ENCODE data around the gene ACAD9. TPM values are rescaled to one million over a fixed set of nuclear protein-coding genes. Genes with fewer than 3 reads are reported as not detected.

ACAD9 gene
- total and polyA plus RNA-seq, 9 of the 15 experiments (the other 6 are each of a cell fraction or from before 2014, with no cell fraction given): 10.2 to 32.6 (median 22.8) TPM

DNA sequence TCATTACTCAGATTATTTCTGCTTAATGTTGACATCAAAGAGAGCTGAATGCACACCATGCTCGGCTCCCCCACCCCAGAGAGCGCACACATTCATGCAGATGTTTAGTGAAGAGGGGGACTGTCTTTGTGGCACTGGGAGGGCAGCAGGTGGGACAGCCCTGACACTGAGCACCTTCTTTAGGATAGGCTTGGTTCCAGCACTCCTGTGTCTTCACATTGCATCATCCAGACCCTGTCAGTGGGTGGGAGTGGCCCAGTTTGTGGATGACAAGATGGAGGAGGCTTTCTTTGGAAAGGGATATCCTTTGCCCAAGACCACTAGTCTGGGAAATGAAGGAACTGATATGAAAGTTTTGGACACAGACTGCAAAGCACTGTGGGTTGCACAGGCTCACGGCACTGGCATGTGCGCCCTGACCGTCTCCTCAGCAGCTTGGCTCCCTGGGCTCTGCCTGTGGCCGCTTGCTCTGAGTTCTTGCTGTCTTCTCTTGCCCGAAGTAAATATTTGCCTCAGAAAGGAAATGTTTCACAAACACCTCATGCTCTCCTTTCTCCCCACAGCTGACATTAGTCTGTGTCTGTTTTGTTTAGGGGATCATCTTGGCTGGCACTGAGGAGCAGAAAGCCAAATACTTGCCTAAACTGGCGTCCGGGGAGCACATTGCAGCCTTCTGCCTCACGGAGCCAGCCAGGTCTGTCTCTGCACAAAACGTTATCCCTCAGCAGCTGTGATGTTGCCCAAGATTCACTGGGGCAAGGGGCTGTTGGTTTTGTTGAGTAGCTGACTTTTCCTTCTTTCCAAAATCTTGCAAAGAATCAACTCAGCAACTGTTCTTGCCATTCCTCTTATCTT, 16.6 kb downstream of the ACAD9 start (continued):
- TF ChIP-seq, protein P1, sequence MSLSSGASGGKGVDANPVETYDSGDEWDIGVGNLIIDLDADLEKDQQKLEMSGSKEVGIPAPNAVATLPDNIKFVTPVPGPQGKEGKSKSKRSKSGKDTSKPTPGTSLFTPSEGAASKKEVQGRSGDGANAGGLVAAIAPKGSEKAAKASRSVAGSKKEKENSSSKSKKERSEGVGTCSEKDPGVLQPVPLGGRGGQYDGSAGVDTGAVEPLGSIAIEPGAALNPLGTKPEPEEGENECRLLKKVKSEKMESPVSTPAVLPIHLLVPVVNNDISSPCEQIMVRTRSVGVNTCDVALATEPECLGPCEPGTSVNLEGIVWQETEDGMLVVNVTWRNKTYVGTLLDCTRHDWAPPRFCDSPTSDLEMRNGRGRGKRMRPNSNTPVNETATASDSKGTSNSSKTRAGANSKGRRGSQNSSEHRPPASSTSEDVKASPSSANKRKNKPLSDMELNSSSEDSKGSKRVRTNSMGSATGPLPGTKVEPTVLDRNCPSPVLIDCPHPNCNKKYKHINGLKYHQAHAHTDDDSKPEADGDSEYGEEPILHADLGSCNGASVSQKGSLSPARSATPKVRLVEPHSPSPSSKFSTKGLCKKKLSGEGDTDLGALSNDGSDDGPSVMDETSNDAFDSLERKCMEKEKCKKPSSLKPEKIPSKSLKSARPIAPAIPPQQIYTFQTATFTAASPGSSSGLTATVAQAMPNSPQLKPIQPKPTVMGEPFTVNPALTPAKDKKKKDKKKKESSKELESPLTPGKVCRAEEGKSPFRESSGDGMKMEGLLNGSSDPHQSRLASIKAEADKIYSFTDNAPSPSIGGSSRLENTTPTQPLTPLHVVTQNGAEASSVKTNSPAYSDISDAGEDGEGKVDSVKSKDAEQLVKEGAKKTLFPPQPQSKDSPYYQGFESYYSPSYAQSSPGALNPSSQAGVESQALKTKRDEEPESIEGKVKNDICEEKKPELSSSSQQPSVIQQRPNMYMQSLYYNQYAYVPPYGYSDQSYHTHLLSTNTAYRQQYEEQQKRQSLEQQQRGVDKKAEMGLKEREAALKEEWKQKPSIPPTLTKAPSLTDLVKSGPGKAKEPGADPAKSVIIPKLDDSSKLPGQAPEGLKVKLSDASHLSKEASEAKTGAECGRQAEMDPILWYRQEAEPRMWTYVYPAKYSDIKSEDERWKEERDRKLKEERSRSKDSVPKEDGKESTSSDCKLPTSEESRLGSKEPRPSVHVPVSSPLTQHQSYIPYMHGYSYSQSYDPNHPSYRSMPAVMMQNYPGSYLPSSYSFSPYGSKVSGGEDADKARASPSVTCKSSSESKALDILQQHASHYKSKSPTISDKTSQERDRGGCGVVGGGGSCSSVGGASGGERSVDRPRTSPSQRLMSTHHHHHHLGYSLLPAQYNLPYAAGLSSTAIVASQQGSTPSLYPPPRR (CRISPR knock-in tag; IDR thresholded peaks at IDR 0.05; ENCODE audit: borderline replicate concordance): no peak
- TF ChIP-seq ZNF165 (CRISPR knock-in tag; IDR thresholded peaks at IDR 0.05; ENCODE audit: borderline replicate concordance) (no peak), ZNF79 (CRISPR knock-in tag; IDR thresholded peaks at IDR 0.05; ENCODE audit: low read depth) (no peak), MAFK (IDR thresholded peaks at IDR 0.05; ENCODE audit: low read length) (no peak), ZNF57 (CRISPR knock-in tag; IDR thresholded peaks at IDR 0.05) (no peak), POU5F1 (IDR thresholded peaks at IDR 0.05; ENCODE audit: borderline replicate concordance, low read depth, low read length, partially characterized antibody) (no peak), ZBTB17 (CRISPR knock-in tag; IDR thresholded peaks at IDR 0.05) (peak; percentile 12; the same call in 1 of the 2 replicates), U2AF2 (optimal IDR thresholded peaks at IDR 0.05; ENCODE audit: low read depth, low read length) (no peak), ETV1 (tag; conservative IDR thresholded peaks at IDR 0.05; ENCODE audit: low read depth) (0 out of 2 replicates have a peak, but pooled peaks have one; percentile 8), TRIM28 (IDR thresholded peaks at IDR 0.05) (no peak), HNRNPK (IDR thresholded peaks at IDR 0.05; ENCODE audit: low read depth, low read length, poor library complexity, severe bottlenecking) (no peak), BRD4 (IDR thresholded peaks at IDR 0.05) (no peak), RAD21 (CRISPR knock-in tag; conservative IDR thresholded peaks at IDR 0.05 in 1 of 2, IDR thresholded peaks at IDR 0.05 in 1 of 2) (no peak), NFE2 (IDR thresholded peaks at IDR 0.05; ENCODE audit: low read depth) (no peak)
- TF ChIP-seq, protein P2, sequence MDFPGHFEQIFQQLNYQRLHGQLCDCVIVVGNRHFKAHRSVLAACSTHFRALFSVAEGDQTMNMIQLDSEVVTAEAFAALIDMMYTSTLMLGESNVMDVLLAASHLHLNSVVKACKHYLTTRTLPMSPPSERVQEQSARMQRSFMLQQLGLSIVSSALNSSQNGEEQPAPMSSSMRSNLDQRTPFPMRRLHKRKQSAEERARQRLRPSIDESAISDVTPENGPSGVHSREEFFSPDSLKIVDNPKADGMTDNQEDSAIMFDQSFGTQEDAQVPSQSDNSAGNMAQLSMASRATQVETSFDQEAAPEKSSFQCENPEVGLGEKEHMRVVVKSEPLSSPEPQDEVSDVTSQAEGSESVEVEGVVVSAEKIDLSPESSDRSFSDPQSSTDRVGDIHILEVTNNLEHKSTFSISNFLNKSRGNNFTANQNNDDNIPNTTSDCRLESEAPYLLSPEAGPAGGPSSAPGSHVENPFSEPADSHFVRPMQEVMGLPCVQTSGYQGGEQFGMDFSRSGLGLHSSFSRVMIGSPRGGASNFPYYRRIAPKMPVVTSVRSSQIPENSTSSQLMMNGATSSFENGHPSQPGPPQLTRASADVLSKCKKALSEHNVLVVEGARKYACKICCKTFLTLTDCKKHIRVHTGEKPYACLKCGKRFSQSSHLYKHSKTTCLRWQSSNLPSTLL (IDR thresholded peaks at IDR 0.05): no peak
- TF ChIP-seq, protein P3, sequence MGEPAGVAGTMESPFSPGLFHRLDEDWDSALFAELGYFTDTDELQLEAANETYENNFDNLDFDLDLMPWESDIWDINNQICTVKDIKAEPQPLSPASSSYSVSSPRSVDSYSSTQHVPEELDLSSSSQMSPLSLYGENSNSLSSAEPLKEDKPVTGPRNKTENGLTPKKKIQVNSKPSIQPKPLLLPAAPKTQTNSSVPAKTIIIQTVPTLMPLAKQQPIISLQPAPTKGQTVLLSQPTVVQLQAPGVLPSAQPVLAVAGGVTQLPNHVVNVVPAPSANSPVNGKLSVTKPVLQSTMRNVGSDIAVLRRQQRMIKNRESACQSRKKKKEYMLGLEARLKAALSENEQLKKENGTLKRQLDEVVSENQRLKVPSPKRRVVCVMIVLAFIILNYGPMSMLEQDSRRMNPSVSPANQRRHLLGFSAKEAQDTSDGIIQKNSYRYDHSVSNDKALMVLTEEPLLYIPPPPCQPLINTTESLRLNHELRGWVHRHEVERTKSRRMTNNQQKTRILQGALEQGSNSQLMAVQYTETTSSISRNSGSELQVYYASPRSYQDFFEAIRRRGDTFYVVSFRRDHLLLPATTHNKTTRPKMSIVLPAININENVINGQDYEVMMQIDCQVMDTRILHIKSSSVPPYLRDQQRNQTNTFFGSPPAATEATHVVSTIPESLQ (CRISPR knock-in tag; IDR thresholded peaks at IDR 0.05): no peak
- TF ChIP-seq, protein P4, sequence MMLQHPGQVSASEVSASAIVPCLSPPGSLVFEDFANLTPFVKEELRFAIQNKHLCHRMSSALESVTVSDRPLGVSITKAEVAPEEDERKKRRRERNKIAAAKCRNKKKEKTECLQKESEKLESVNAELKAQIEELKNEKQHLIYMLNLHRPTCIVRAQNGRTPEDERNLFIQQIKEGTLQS (IDR thresholded peaks at IDR 0.05): peak; percentile 92
- TF ChIP-seq, protein P4 (CRISPR knock-in tag; conservative IDR thresholded peaks at IDR 0.05): no peak
